GM21526 (cell line): ENCODE results near the gene EVL.

ENCODE experiments used
- ATAC-seq: cut with Tn5 transposase; IDR thresholded peaks from one replicate; pipeline ENCODE4 v1.9.1; 2021; ENCODE audit warnings: moderate library complexity; ENCODE audit not compliant: unreplicated experiment, low FRiP score

Gene EVL

GRCh38 chr14:100192250-100192671 is 127.0 kb downstream of the EVL start:
- no peak for ATAC-seq

DNA sequence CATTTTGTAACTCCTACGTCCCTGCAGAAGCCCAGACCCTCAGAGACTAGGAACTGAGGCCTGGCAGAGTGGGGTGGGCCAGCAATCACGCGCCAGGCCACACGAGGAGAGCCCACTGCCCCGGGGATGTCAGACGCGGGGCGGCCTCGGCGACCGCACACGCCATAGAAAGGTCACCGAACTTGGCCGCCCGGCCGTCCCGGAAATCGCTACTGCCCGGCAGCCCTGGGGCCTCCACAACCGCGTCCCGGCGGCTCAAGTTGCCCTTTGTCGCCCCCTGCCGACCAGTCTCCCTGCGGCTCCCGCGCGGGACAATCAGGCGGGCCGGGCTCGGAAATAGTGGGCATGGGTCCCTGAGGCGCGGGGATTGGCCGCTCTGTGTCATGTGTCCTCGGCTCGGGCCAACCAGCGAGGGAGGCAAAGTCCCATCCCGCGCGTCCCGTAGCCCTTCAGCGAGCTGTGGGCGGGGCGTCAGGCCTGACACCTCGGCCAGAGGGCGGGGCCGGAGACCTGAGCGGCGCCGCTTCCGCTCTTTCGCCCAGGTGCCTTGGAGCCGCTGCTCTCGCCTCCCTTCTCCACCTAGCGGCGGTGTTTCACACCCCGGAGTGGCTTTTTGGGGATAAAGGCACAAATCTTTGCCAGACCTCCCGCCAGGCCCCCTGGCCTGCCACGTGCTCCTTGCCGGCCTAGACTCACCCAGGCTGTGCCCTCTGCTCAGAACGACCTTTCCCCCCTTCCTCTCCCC is 127.6 kb downstream of the EVL start:
- ATAC-seq: peak; percentile 97
